GM21447 (cell line): ENCODE measurements around the gene IER5L.
"Not testable (repeated sequence)": the region's sequence is repeated elsewhere in the genome, so short reads cannot be mapped to it uniquely, and the experiment has no call there.

Source experiments
- ATAC-seq: cut with Tn5 transposase; IDR thresholded peaks from one replicate; pipeline ENCODE4 v1.9.1; 2021; ENCODE audit not compliant: unreplicated experiment

The IER5L gene

DNA sequence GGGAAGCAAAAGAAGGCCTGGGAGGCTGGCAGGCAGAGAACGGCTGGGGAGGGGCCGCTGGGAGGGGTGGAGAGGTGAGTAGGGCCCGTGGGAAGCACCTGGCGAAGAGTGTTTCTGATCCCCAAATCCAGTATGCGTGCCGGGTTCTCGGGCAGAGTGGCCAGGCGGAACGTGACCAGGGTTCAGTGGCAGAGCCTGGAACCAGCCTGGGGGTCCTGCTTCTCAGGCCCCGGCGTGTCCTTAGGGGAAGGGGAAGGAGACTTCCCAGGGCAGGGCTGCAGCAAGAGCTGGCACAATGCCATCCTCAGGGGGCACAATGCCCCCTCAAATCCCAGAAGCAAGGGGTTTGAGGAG lies 25.5 kb upstream of the IER5L start:
- no peak for ATAC-seq

DNA sequence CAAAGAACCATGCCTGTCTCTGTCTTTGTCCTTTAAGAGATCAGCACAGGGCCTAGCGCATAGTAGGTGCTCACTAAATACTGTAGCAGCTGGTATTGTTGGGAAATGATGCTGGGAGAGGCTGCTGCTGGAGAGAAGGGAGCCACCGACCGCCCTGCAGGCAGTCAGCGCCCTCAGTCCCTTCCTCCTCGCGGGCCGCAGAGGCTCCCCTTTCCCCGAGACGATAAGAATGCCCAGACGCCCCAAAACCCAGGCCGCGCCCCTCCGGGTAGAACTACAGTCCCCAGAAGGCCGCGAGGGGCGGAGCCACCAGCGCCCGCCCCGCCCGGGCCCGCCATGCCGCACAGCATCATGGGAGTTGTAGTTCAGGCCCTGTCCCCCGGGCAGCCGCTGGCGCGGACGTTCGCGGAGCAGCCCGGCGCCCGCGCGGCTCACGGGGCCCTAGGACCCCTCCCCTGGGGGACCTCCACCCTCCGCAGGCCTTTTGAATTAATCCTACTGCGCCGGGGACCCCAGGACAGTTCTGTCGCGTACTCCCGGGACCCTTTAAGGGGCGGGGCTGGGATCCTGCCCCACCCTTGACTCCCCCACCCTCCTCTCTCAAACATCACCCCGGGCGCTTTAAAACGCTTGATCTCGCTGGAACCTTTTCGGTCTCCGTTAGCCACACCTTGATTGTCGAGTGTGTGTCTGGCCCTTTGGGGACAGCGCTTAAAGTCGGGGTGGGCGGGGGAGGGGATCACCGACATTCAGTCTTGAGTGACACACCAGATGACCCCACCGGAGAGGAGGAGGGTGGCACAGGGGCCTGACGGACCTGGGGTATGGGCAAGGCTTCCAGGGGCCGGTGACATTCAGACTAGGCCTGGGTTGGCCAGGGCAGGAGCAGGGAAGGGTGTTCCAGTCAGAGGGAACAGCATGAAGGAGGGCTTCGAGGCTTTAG lies 24.8 kb upstream of the IER5L start:
- peak; percentile 77 for ATAC-seq

DNA sequence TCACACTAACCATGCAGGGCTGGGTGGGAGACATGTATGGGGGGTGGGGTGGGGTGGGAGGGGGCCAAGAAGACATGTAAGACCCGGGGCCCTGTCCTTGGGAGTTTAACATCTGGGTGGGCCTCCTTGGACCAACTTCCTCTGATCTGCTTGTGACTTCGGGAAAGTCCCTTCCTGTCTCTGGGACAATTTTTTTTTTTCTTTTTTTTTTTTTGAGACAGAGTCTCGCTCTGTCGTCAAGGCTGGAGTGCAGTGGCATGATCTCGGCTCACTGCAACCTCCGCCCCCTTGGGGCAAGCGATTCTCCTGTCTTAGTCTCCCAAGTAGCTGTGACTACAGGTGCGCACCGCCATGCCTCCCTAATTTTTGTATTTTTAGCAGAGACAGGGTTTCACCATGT lies 23.8 kb upstream of the IER5L start:
- no peak for ATAC-seq

DNA sequence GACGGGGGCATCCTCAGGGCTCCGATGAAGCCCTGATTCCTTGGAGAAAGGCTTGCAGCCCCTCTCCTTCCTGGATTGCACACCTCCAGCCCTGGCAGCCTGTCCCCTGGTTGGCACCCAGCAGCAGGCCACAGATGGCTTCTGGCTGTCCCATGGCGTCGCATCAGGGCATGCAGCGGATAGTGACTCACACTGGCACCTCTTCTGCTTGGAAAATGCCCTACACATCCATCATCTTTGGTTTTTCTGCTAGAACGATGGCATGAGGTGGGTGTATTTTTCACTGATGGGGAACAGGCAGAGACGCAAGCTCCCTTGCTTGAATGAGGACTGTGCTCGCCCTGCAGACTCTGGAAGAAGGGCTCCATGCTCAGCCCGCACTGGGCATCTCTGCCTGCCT lies 23.2 kb upstream of the IER5L start:
- no peak for ATAC-seq

DNA sequence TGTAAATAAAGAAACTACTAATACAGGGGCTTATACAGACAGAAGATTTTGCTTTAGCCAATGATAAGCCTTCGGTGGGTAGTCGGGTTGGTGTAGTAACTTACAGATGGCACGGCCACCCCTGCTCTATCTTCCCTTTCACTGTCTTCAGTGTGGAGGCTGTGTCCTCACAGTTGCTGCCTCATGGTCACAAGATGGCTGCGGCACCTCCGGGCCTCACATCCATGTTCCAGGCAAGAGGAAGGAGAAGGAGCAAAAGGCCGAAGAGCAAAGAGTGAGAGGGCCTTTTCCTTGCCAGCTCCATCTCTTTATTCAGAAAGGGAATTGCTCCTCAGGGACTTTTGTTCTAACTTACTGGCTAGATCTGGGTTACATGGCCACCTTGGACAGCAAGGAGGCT lies 22.2 kb upstream of the IER5L start:
- ATAC-seq = no peak

DNA sequence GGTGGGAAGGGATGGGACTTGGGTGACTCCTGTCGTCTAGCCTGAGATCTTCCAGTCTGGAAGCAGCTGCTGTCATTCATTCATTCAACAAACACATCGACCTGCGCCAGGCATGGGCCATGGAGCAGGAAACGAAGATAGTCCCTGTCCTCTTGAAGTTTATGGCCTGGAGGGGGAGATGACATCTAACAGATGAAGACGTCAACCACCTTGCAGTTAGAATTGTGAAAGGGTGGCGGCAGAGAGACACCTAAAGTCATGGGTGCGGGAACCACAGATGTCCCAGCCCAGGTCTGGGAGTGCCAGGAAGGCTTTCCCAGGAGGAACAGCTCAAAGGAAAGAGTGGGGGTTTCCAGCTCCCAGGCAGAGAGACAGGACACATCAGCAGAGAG lies 21.0 kb upstream of the IER5L start:
- ATAC-seq = no peak

DNA sequence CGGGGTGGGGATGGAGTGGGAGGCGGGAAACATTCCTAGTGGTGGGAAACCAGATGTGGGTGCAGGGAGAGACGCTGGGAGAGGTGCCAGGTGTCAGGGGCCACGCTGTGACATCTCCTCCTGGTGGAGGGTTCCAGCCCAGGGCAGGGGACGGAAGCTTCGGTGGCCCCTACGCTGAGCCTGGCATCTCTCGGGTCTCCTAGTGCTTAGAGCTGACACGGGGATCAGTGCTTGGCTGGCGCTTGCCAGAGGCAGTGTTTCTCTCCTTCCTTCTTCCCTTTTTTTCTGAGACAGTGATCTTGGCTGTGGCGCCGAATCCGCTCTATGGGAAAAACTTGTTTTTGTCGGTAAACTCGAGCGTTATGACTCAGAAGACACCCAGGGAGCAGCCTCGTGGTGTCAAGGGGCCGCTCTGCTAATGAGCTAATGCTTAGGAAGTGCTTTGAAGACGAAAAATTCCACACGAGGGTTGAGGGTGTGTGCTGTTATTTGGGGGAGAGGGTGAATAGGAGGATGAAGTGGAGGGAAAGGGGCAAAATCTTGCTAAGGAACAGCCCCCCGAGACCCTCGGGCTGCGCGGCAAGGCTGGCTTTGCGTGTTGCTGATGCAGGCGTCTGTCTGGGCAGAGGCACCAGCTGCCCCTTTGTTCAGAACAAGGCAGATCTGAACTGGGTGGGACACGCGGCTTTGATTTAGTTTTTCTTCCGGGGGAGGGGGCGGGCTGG lies 20.4 kb upstream of the IER5L start:
- ATAC-seq = no peak

DNA sequence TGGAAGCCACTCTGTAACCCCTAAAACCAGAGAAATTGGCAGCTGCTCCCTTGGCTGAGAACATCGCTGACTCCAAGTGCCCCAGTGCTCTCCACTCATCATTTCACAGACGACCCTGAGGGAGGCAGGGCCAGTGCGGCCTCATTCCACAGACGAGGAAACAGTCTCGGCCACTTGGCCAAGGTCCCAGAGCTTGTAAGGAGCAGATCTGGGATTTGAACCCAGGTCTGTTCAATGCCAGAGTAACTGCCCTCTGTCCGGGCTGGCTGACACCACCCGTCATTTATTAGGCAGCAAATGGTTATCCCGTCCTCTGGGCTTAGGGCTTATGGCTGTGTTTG lies 19.9 kb upstream of the IER5L start:
- no peak for ATAC-seq

DNA sequence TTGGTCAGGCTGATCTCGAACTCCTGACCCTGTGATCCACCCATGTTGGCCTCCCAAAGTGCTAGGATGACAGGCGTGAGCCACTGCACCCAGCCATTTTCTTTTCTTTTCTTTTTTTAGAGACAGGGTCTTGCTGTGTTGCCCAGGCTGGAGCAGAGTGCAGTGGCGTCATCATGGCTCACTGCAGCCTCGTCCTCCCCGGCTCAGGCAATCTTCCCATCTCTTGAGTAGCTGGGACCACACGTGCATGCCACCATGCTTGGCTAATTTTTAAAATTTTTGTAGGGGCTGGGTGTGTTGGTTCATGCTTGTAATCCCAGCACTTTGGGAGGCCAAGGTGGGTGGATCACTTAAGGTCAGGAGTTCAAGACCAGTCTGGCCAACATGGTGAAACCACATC lies 19.0 kb upstream of the IER5L start:
- not testable (repeated sequence) for ATAC-seq

DNA sequence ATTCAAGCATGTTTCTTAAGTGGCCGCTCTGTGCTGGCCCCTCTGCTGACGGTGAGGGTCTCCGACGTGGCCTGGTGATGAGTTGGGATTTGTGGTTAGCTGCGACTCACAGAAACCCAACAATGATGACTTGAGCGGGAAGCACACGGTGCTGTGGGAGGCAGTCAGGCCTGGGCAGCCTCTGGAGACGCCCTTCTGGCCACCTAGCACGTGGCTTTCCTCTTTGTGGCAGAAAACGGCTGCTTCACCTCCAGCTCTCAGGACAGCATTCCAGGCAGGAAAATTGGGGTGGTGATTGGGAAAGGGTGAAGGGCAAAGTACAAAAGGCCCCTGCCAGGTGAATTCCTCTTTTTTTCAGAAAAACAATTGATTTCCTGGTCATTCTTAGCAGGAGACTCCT lies 17.5 kb upstream of the IER5L start:
- no peak for ATAC-seq

DNA sequence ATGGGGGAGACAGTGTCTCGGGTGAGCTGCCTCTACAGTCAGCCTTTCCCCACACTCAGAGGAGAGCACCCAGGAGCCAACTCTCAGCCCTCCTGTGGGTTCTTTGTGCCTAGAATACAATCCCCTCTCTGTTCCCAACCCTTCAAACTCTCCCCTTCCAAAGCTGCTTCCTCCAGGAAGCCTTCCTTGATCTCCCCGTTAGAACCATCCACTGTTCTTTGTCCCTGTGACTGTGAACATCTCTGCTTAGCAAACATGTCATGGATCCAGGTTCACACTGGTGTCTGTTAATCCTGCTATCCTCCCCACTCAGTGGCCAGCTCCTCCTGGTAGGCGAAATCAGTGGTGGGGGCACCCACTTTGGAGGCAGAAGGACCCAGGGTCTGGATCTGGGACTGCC lies 16.2 kb upstream of the IER5L start:
- ATAC-seq = no peak

DNA sequence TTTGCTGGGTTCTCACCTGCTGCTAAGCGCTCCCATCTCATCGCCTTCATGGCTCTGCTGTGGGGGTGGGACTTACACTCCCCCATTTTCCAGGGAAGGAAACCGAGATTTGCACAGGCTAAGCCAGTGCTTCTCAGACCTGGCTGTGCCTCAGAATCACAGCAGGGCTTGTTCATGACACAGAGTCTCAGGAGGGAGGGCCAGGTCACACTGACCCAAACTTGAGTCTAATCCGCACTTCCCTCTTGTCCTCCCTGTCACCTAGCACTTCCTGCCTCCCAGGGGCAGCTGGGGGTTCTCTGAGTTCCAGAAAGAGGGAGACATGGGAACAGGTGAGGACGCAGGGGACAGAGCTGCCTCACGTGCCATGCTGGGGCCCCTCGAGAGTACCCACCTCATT lies 15.6 kb upstream of the IER5L start:
- no peak for ATAC-seq

DNA sequence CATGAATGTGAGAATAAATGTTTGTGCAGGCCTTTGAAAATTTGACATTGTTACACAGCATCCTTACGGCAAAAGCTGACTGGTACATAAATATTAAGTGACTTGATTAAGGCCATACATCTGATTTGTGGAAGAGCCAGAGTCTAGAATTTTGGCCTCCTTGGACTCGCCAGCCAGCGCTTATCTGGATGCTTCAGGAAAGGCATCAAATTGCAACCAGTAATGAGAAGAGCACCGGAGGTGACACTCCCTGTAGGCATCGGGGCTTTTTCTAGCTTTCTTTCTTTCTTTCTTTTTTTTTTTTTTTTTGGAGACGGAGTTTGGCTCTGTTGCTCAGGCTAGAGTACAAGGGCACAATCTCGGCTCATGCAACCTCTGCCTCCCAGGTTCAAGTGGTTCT lies 13.2 kb upstream of the IER5L start:
- ATAC-seq = no peak

DNA sequence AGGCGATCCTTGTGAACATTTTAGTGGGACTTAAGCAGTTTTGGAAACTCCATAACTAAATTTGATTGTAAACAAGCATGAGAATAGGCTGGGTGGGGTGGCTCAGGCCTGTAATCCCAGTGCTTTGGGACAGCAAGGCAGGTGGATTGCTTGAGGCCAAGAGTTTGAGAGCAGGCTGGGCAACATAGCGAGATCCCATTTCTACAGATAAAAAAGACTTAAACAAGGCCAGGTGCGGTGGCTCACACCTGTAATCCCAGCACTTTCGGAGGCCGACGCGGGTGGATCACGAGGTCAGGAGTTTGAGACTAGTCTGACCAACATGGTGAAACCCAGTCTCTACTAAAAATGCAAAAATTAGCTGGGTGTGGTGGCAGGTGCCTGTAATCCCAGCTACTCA lies 11.9 kb upstream of the IER5L start:
- ATAC-seq = not testable (repeated sequence)

DNA sequence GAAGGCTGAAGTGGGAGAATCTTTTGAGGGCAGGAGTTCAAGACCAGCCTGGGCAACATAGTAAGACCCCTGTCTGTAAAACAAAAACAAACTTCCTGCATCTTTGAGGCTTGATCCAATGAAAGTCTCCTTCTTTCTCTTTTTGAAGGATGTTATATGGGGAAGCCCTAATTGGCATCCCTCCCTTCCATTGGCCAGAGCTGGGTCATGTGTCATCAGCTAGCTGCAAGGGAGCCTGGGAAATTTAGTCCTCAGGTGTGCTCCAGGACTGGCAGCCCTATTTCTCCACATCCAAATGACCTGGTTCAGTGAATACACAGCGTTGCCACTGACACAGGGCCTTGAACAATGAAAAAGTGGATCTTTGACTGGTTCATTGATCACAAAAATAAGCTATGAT lies 9.0 kb upstream of the IER5L start:
- no peak for ATAC-seq

DNA sequence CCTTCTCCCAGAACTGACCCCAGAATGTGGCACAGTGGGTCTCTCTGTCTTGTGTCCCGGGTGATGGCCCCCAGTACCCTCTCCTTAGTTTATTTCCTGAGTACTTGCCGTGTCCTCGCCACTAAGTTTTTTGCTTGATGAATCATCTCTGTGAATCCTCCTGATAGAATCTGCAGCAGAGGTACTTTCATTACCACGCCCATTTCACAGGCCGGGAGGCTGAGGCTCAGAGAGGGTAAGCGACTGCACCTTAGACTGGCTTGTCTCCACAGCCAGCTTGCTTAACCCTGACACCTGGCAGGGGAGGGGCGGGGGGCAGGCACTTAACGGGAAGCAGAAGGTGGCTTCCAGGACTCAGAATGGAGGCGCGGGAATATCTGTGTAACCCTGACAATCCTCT lies 7.9 kb upstream of the IER5L start:
- no peak for ATAC-seq

DNA sequence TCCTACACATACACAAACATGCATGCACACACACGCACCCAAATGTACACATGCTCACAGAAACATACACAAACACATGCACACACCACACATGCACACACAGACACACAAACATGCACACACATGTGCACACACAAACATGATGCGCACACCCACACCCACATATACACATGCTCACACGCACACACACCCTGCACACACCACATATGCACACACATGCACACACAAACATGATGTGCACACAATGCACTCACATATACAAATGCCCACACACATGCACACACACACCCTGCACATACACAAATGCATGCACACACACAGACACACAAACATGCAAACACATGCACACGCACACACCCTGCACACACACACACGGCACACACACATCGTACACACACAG lies 7.3 kb upstream of the IER5L start:
- ATAC-seq = no peak

DNA sequence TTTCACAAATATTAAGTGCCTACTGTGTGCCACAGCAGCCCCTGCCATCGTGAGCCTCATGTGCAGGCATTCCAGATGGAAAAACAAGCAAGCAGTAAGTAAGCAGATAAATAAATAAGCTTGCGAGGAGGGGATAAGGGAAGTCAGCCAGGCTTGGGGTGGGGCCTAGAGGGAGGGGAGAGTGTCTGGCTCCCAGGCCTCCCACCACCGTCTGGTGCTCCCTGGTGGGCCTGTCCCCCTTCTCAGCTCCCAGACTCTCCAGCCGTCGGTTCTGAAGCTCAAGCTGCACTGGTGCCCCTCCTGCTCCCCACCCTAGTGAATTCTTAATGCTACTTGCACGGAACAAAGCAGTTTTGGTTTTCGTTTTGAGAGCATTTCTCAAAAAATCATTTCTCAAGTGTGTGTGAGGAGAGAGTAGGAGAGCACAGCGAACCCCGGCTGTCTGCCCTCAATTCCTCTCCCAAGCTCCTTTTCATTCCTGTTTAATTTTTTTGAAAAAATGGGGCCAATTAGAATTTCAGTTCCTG lies 6.6 kb upstream of the IER5L start:
- no peak for ATAC-seq

DNA sequence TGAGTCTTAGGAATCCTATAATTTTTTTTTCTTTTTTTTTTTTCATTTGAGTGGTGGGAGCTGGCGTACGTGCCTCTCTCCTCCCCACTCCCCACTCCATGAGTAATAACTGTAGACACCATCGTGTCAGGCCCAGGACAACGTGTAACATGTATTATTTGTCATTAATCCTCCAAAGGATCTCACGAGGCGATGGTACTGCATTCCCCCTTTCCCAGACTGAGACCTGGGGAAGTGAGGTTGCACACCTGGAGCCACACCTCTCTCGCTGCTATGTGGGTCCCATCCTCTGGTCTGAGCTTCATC lies 6.1 kb upstream of the IER5L start:
- no peak for ATAC-seq

DNA sequence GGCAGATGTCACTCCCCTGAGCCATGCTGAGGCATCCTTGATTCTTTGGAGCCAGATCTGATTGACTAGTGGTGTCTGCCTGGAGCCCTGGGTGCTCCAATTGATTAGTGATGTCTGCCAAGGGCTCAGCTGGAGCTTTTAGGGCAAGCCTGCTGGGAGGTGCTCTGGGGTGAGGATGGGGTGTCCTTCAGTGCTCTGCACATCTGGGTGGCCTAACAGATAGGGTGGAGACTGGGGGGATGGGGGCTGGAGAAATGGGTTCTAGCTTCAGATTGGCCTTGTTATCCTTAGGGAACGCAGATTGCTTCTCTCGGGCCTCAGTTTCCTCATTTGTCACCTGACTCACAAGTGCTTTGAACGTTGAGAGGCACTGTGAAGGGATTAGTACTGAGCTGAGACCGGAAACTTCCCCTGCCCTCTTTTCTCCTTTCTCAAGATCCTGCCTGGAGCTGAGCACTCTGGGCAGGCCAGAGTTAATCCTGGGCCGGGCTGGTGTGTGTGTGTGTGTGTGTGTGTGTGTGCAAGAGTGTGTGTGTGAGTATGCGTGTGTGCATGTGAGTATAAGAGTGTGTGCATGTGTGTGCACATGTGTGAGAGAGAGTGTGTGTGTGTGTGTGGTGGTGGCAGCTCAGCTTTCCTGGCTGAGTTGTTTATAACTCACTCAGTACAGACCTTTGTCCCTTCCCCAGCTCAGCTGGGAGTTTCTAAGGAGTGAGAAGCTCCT lies 5.6 kb upstream of the IER5L start:
- no peak for ATAC-seq

DNA sequence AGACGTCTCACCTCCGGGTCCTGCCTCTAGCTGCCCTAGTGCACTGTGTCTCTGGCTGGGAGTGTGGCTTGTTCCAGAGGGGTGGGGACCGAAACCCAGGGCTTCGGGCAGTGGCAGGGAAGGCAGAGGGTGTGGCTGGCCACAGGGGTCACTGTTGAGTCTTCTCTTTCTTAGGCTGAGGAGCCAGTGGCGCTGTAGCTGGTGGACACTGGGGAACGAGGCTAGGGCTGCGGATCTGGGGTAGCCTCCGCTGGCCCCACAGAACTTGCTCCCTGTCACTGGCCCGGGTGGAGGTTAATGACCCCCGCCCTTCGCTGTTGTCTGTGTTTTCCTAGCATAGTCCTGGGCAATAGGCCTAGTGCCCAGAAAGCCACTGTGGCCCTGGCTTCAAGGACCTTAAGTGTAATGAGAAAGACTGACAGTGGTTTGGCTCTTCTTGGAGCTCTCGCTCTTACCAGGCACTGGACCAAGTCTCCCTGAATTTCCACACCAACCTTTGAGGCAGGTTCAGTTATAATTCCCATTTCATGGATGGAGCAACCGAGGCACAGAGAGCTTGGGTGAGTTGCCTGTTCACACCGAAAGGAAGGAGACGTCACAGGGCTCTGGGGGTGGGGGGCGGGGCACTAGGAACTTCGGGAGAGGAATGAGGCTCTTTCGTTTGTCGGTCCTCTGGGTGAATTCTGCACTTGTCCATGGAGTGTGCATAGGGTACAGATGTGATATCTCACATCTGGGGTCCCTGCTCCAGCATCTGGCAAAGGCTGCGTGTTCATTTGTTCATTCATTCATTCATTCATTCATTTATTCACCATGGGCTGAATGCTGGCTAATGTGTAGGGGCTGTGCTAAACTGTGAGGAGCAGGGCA lies 4.8 kb upstream of the IER5L start:
- no peak for ATAC-seq
